Activated T-cell treated with anti-CD3 and anti-CD28 coated beads for 1 hour (primary cell): Measurements from ENCODE around the gene NSUN2.
A peak's percentile ranks its signal among the peaks of the same experiment; 100 is the strongest.
"Not testable (repeated sequence)": the region's sequence is repeated elsewhere in the genome, so short reads cannot be mapped to it uniquely, and the experiment has no call there.

Source experiments
- DNase-seq: peaks from one replicate; pipeline ENCODE4 v3.0.0-alpha.2; 2020; ENCODE audit warnings: low read depth

Gene NSUN2

DNA sequence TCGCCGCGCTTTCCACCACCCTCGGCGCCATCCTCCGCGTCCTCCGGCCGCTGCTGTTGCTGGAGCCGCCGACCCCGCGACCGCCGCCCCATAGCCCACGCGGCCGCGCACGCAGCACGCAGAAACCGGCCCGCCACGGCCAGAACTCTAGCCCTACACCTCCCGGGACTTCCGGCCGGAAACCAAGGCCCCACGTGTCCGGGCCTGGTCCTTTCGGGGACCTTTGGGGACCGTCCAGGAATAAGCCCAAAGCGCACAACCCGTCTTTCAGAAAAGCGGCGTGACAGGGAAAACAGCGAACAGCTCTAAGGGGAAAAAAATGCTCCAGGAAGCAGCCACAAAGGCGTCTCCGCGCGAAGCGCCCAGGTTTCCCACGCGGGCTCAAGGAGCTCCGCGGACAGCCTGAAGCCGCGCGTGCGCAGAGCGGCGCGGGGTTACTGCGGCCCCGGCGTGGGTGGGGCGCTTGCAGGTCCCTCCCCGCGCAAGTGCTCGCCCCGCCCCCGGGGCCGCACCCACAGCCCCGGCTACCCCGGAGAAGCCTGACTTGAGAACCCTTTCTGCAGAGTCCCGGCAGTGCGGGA is at the start of gene NSUN2, which contains the start of gene SRD5A1:
NSUN2 (minus strand) TSS at position 157 of the 581 bp plus-strand sequence; CDS start at position 92, 65 bp downstream.
SRD5A1 (plus strand) TSS at position 553 of the 581 bp plus-strand sequence. CDS start 137 bp downstream, outside the sequence.
- peak; percentile 88 for DNase-seq

DNA sequence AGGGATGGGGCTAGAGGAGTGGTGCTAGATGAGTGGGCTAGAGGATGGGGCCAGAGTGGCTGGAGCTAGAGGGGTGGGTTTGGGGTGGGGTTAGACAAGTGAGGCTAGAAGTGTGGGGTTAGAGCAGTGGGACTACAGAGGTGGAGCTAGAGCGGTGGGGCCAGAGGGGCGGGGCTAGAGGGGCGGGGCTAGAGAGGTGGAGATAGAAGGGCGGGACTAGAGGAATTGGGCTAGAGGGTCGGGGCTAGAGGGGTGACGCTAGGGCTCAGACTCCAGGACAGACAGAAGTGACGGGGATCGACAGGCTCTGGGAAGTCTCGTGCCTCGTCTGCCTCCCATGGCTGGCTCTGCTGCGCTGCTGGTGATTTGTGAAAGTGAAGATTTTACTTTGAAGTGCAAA is 49.4 kb upstream of the NSUN2 start:
- no peak for DNase-seq

DNA sequence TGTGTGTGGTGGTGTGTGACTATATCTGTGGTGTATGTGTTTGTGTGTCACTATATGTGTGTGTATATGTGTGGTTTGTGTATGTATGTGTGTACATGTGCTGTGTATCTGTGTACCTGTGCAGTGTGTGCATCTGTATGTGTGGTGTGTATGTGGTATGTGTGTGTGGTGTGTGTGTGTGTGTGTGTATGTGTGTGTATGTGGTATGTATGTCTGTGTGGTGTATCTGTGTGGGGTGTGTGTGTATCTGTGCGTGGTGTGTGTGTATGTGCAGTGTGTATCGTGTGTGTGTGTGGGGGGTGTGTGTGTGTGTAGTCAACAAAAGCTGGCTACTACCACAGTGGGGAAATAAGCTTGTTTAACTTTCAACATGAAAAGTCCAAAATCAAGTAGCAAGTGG is 48.8 kb upstream of the NSUN2 start:
- DNase-seq, result no peak

DNA sequence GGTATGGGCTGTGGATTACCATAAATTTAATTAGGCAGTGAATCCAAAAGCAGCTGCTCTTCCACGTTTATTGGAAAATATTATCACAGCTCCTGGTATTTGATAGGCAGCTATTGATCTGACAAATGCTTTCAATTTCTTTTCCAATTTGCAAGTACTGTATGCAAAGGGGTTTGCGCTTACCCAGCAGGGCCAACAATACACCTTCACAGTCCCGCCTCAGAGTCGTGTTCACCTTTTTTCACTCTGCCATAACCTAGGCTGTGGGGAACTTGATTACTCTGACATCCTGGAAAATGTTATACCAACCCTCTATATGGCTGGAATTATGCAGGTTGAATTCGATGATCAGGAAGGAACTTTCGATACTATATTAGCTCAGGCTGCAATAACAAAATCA is 48.1 kb upstream of the NSUN2 start:
- DNase-seq, result no peak

DNA sequence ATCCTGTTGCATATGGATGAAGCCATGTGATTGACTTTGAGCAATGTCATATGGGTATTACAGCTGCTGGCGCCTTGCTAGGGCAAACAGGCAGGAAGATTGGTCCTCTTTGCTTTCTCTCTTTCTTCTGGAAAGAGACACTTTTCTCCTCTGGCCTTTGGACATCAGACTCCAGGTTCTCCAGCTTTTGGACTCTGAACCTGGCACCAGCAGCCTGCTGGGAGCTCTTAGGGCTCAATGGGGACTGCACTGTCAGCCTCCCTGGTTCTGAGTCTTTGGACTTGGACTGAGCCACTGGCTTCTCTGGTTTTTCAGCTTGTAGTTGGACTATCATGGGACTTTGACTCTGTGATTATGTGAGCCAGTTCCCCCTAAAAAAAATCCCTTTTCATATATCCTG is 45.5 kb upstream of the NSUN2 start:
- DNase-seq, result no peak

DNA sequence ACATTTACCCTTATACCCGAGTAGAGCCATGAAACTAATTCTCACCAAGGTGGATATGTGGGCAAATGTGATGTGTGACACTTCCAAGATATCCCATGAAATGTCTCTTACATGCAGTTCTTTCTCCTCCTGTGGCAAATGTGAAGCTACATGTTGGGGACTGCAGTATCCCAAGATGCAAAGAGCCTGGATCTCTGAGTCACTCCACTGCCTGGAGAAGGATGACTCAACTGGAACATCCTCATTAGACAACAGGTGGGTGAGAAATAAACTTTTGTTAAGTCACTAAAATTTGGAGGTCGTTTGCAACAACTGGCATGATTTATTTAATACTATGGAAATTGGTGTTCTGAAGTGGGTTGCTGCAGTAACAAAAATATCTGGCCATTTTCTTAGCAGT is 43.9 kb upstream of the NSUN2 start:
- no peak for DNase-seq

DNA sequence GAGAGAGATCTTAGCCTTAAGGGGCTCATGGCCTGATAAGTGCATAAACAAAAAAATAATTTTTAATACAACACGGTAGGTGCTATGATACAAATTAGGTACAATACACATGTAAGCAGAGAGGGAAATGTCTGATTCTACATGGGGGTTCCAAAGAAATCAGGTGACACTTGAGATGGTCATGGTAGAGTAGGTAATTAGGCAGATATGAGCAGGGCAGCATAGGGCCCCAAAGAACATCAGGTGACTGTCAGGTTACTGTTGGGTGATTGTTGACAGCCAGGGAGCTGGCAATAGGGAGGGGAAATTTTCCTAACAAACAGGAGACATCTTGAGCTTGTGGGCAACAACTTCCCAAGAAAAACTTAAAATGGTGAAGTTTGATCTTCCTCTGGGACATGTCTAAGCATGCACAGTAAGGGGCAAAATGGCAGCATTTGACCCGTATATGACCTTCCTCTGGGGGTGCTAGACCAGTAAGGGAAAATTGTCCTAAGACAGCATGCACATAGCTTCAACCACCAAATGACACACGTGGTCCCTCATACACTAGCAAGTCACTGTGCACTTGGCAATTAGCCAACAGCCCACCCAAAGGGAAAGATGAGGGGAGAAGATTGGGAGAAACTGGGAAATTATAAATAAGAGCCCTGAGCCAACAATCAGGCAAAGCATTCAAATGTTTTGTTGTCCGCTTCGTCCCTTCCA is 43.1 kb upstream of the NSUN2 start:
- no peak for DNase-seq

DNA sequence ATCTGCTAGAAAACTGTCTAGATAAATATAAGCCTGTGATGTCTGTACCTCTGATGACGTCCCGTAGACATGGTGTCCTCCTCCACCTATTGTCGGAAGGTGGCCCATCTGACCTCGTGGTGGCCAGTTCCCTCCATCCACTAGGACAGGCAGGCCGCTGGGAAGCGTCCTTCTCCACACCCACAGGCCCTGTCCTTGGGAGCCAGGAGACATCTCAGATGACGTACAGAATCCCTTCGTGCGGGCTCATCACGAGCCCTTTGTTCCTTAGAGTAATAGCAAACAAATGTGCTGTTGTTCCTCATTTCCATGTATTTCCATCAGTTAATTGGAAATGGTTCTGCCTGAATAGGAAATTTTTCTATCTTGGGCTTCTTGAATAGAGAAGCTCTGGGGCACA is 42.0 kb upstream of the NSUN2 start:
- DNase-seq, result no peak

DNA sequence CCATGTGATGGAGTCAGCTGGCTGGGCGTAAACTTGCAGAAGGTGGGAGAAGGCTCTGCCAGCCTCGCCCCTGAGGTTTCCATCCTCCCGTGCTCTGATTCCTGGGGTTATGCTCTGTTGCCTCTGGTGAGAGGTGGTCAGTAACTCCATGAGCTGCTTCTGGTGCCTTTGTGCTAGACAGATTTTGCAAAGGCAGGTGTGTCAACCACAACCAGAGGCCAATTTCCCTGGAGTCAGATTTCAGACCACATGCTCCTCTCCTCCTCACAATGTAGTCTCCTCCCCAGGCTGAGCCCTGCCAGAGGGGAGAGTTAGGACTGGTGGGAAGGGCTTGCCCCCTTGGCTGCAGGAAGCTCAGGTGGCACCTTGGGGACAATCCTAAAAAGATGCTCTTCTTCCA is 41.6 kb upstream of the NSUN2 start:
- DNase-seq, result no peak

DNA sequence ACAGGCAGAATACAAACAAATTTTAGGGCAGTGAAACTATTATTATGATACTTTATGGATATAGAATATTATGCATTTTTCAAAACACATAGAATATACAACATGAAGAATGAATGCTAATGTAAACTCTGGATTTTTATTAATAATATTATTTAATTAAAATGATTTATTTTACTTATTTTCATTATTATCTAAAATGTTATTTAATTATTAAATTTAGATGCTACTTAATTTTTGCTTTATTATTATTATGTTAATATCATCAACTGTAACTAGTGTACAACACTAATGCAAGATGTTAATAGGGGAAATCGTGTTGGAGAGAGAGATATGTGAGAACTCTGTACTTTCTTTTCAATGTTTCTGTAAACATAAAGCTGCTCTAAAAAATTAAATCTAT is 41.1 kb upstream of the NSUN2 start:
- no peak for DNase-seq

DNA sequence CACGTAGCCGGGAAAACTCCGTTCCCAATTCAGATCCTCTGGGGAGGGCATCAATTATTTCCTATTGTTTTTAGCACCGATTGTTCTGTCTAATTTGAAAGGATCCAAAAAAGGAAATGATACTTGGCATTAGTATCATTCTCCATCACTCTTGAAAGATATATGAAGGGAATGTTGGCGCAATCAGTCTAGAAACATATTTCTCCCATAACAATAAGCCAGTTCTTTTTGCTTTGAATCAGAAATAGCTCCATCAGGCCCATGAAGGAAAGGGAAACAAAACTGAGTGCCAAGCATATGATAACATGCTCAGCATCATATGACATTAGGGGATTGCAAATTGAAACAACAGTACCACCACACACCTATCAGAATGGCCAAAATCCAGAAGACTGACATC is 40.2 kb upstream of the NSUN2 start:
- no peak for DNase-seq

DNA sequence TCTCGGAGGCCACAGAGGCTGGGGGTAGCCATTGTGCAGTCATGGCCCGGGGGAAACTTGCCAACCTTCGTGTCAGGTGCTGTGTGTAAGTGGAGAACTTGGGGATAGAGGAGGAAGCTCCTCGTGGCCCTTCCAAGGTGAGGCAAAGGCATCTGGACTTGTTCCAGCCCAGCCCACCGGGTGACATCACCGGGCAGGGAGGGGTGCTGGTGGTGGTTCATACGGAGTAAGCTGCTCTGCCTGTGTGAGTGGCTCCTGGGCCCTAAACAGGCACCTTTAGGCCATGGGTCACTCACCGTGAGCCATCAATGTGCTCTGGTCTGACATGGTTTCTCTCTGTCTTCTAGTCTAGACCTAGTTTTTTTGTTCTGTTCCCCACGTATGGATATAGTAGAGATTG is 35.9 kb upstream of the NSUN2 start:
- not testable (repeated sequence) for DNase-seq

DNA sequence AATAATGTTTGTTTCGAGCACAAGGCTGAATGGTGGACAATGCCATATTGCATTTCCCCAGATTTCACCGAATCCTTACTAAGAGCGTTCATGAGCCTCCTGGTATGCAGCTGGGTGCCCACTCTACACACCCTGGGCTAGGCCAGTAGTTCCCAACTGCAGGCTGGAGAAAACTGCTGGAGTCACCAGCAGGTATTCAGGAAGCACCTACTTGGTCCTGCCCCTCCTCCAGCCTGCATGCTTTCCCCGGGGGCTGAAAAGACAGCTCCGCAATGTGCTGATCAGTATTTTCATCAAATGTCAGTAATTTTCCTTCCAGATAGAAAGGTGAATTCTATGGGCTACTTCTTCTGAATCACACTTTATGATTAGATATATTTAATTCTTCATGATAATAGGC is 34.8 kb upstream of the NSUN2 start:
- DNase-seq, result no peak

DNA sequence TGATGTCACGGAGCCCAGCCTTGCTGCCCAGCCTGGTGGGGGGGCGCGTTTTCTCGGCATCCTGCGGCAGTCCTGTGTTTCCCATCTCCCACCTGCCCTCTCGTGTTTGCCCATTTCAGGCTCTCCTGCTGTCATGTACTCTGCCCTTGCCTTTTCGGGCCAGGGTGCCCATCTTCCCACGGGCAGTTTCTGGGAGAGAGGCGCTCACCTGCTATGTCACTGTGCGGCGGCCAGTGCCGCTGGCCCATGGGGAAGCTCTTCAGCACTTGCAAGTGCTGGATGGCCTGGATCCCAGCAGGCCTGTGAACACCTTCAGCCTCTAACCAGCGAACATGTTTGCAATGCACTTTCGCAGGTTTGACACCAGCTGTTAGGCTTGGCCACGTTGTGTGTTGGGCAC is 33.9 kb upstream of the NSUN2 start:
- no peak for DNase-seq

DNA sequence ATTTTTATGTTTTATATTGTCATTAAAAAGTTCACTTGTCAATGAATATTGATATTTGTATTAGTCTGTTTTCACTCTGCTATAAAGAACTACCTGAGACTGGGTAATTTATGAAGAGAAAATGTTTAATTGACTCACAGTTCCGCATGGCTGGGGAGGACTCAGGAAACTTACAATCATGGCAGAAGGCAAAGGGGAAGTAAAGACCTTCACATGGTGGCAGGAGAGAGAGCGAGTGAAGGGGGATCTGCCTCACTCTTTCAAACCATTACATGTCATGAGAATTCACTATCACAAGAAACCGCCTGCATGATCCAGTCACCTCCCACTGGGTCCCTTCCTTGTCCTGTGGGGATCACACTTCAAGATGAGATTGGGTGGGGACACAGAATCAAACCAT is 27.8 kb upstream of the NSUN2 start:
- no peak for DNase-seq

DNA sequence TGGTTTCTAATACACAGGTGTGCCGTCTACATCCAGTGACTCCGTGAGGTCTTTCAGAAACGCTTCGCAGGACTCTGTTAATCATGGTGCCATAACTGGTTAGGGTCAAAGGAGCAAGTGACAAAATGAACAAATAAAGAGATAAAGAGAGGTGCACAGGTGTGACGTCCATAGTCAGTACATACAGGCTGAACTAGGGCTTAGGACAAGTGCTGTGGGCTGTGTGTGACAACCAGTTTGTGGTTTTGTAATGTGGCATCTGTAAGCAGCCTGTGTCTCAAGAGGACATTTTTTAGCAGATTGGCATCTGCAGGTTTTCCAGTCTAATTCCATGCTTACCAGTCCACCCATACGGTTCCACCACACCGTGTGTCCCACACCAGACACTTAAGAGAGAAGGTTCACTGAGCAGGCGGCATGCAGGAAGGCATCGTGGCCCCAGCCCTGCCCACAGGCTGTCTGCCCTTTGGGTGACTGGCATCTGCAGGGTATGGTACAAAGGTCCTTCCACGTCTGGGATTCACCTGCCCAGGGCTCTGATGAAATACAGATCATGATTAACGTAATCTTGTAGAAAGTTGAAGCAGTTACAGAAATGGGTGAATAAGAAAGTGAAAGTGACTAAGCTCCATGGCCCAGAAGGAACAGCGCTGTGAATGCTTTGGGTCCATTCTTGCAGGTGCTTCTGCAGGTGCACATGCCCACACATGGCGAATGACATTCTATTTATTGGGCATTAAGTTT is 27.3 kb upstream of the NSUN2 start:
- no peak for DNase-seq

DNA sequence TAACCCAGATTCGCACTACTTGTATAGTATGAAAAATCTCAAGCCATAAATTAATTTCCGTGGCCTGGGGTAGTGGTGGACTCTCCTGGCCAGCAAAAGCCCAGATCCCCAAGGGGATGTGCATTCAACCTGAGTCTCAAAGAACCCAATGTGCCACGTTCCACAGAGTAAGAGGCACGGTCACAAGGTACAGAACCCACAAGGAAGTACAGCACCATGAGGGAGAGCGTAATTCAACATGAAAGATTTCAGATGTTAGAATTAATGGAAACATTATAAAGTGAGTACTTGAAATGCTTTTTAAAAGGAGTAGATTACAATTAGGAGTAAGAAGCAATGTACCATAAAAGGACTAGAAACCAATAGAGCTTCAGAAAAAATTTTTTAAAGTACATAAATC is 23.8 kb upstream of the NSUN2 start:
- DNase-seq, result no peak

DNA sequence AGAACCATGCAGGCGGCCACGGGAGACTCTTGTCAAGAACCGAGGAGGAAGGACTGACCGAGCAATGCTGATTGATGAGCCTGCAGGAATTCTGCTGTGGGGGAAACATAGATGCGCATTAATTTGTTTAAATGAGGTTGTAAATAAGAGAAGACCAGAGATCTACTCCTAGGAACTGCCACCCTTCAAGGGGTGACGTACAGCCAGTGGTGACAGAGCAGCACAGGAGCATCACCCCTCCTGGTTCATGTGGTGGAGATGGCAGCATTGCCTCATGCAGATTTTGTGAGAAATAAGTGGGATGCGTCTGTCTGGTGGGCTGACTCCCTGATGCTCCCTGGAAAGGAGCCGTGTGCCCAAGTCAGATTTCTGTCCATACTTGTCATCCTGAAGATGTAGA is 22.6 kb upstream of the NSUN2 start:
- DNase-seq, result no peak

DNA sequence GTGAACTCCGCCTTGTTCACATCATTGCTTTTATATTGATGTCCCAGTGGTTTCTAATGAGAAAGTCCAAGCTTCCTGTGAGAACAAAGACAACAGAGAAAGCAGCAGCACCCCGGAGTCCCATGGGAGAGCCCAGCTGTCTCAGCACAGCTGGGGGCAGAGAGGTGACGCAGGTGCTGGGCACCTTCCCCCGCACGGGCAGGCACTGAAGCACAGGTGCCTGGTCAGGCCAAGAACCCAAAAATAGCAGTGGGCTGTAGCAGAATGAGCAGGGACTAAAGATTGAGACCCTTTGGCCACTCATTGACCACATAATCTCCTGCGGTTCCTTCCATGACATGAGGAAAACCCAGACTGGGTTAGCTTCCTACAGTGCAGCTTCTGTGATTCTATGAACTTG is 19.2 kb upstream of the NSUN2 start:
- DNase-seq, result no peak

DNA sequence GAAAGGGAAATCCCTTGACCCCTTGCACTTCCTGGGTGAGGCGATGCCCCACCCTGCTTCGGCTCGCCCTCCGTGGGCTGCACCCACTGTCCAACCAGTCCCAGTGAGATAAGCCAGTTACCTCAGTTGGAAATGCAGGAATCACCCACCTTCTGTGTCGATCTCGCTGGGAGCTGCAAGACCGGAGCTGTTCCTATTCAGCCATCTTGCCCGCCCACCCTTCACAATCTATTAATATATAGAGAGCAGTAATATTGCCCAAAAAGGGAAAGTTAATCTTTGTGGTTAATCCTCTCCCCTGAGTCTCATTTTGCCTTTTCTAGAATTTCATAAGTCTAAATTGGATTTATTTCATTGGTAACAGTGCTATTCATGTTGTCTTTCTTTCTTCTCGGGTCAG is 16.8 kb upstream of the NSUN2 start:
- DNase-seq, result no peak

DNA sequence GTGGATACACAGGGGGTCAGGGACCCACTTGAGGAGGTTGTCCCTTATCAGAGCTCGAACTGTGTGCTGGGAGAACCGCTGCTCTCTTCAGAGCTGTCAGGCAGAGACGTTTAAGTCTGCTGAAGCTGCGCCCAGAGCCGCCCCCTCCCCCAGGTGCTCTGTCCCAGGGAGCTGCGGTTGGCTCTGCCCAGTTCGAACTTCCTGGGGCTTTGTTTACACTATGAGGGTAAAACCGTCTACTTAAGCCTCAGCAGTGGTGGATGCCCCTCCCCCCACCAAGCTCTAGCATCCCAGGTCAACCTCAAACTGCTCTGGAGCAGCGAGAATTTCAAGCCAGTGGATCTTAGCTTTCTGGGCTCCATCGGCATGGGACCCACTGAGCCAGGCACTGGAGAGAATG is 16.3 kb upstream of the NSUN2 start:
- DNase-seq, result no peak

DNA sequence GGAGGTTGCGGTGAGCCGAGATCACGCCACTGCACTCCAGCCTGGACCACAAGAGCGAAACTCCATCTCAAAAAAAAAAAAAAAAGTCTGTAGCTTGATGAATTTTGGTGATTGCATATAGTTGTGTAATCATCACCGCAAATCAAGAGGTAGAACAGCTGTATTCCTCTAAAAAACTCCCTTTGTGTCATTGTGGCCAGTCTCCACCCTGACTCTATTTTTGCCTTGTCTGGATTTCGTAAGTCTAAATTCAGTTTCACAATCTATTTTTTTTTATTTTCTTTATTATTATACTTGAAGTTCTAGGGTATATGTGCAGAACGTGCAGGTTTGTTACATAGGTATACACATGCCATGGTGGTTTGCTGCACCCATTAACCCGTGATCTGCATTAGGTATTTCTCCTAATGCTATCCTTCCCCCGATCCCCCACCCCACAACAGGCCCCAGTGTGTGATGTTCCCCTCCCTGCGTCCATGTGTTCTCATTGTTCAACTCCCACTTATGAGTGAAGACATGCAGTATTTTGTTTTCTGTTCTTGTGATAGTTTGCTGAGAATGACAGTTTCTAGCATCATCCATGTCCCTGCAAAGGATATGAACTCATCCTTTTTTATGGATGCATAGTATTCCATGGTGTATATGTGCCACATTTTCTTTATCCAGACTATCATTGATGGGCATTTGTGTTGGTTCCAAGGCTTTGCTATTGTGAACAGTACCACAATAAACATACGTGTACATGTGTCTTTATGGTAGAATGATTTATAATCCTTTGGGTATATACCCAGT is 12.9 kb upstream of the NSUN2 start:
- not testable (repeated sequence) for DNase-seq
